ENCODE measurements around the gene VEPH1.

Gene VEPH1

GRCh38 chr3:157393113-157393512 lies 110.1 kb downstream of the VEPH1 start:
- in situ Hi-C loops (cut with MboI; ENCODE audit: low sequenced_read_pairs) = no loop called here

GRCh38 chr3:157392104-157392503 lies 111.1 kb downstream of the VEPH1 start:
- in situ Hi-C loops (cut with MboI; ENCODE audit: low sequenced_read_pairs) = no loop called here

GRCh38 chr3:157390713-157391515 lies 112.3 kb downstream of the VEPH1 start:
- in situ Hi-C loops (cut with MboI; ENCODE audit: low sequenced_read_pairs) = no loop called here

- in situ Hi-C loops (cut with MboI; ENCODE audit: low sequenced_read_pairs) = no loop called here
Observed at GRCh38 chr3:157388976-157389375, 114.2 kb downstream of the VEPH1 start.

- in situ Hi-C loops (cut with MboI; ENCODE audit: low sequenced_read_pairs) = no loop called here
Observed at GRCh38 chr3:157387708-157388435, 115.3 kb downstream of the VEPH1 start.

- in situ Hi-C loops (cut with MboI; ENCODE audit: low sequenced_read_pairs) = no loop called here
Observed at GRCh38 chr3:157384491-157384890, 118.7 kb downstream of the VEPH1 start.

GRCh38 chr3:157384031-157384430 lies 119.2 kb downstream of the VEPH1 start:
- in situ Hi-C loops (cut with MboI; ENCODE audit: low sequenced_read_pairs) = no loop called here

GRCh38 chr3:157381606-157382005 lies 121.6 kb downstream of the VEPH1 start:
- in situ Hi-C loops (cut with MboI; ENCODE audit: low sequenced_read_pairs) = no loop called here

- in situ Hi-C loops (cut with MboI; ENCODE audit: low sequenced_read_pairs) = no loop called here
Observed at GRCh38 chr3:157379525-157380140, 123.6 kb downstream of the VEPH1 start.

GRCh38 chr3:157376603-157377300 lies 126.5 kb downstream of the VEPH1 start:
- in situ Hi-C loops (cut with MboI; ENCODE audit: low sequenced_read_pairs) = no loop called here

GRCh38 chr3:157375342-157375986 lies 127.8 kb downstream of the VEPH1 start:
- in situ Hi-C loops (cut with MboI; ENCODE audit: low sequenced_read_pairs) = no loop called here

GRCh38 chr3:157374933-157375332 lies 128.3 kb downstream of the VEPH1 start:
- in situ Hi-C loops (cut with MboI; ENCODE audit: low sequenced_read_pairs) = no loop called here

- in situ Hi-C loops (cut with MboI; ENCODE audit: low sequenced_read_pairs) = no loop called here
Observed at GRCh38 chr3:157373783-157374182, 129.4 kb downstream of the VEPH1 start.

- in situ Hi-C loops (cut with MboI; ENCODE audit: low sequenced_read_pairs) = no loop called here
Observed at GRCh38 chr3:157370867-157371266, 132.3 kb downstream of the VEPH1 start.

- in situ Hi-C loops (cut with MboI; ENCODE audit: low sequenced_read_pairs) = no loop called here
Observed at GRCh38 chr3:157369727-157370421, 133.3 kb downstream of the VEPH1 start.

- in situ Hi-C loops (cut with MboI; ENCODE audit: low sequenced_read_pairs) = no loop called here
Observed at GRCh38 chr3:157368171-157368570, 135.0 kb downstream of the VEPH1 start.

GRCh38 chr3:157363393-157363792 lies 139.8 kb downstream of the VEPH1 start:
- in situ Hi-C loops (cut with MboI; ENCODE audit: low sequenced_read_pairs) = no loop called here

GRCh38 chr3:157362348-157362747 lies 140.9 kb downstream of the VEPH1 start:
- in situ Hi-C loops (cut with MboI; ENCODE audit: low sequenced_read_pairs) = no loop called here

- in situ Hi-C loops (cut with MboI; ENCODE audit: low sequenced_read_pairs) = no loop called here
Observed at GRCh38 chr3:157360044-157360443, 143.2 kb downstream of the VEPH1 start.

GRCh38 chr3:157356541-157356940 lies 146.7 kb downstream of the VEPH1 start:
- in situ Hi-C loops (cut with MboI; ENCODE audit: low sequenced_read_pairs) = no loop called here
